ENCODE results near the gene GRID1. TPM values are rescaled to one million over a fixed set of nuclear protein-coding genes. Genes with fewer than 3 reads are reported as not detected.
"Not testable (repeated sequence)": the region's sequence is repeated elsewhere in the genome, so short reads cannot be mapped to it uniquely, and the experiment has no call there.

GRID1 gene
- total RNA-seq, 1 donor, result not detected

- DNase-seq (ENCODE audit: low read depth), result no peak
- no peak for TF ChIP-seq CTCF (IDR thresholded peaks at IDR 0.05; ENCODE audit: insufficient read depth, low read depth, low read length)
Observed at GRCh38 chr10:85849315-85849714, 517.3 kb downstream of the GRID1 start.

GRCh38 chr10:85848756-85849155, 517.8 kb downstream of the GRID1 start:
- H3K4me3 ChIP-seq (ENCODE audit: low read depth, low read length), result no peak overlapping the region
- no peak for TF ChIP-seq CTCF (IDR thresholded peaks at IDR 0.05; ENCODE audit: insufficient read depth, low read depth, low read length)
- DNase-seq (ENCODE audit: low read depth), result no peak

More at GRCh38 chr10:85849315-85849714, 517.3 kb downstream of the GRID1 start:
- no peak overlapping the region for H3K4me3 ChIP-seq (ENCODE audit: low read depth, low read length)

GRCh38 chr10:85847085-85847484, 519.5 kb downstream of the GRID1 start:
- no peak for TF ChIP-seq CTCF (IDR thresholded peaks at IDR 0.05; ENCODE audit: insufficient read depth, low read depth, low read length)
- DNase-seq (ENCODE audit: low read depth), result no peak
- no peak overlapping the region for H3K4me3 ChIP-seq (ENCODE audit: low read depth, low read length)

- not testable (repeated sequence) for DNase-seq (ENCODE audit: low read depth); H3K4me3 ChIP-seq (ENCODE audit: low read depth, low read length)
Observed at GRCh38 chr10:85838660-85839059, 527.9 kb downstream of the GRID1 start.

- no peak for DNase-seq (ENCODE audit: low read depth)
- TF ChIP-seq CTCF (IDR thresholded peaks at IDR 0.05; ENCODE audit: insufficient read depth, low read depth, low read length), result no peak
- no peak overlapping the region for H3K4me3 ChIP-seq (ENCODE audit: low read depth, low read length)
Observed at GRCh38 chr10:85832988-85833387, 533.6 kb downstream of the GRID1 start.

- no peak for TF ChIP-seq CTCF (IDR thresholded peaks at IDR 0.05; ENCODE audit: insufficient read depth, low read depth, low read length)
- DNase-seq (ENCODE audit: low read depth), result no peak
Observed at GRCh38 chr10:85831422-85831821, 535.2 kb downstream of the GRID1 start.

GRCh38 chr10:85826377-85826776, 540.2 kb downstream of the GRID1 start:
- no peak overlapping the region for H3K4me3 ChIP-seq (ENCODE audit: low read depth, low read length)
- DNase-seq (ENCODE audit: low read depth), result no peak
- no peak for TF ChIP-seq CTCF (IDR thresholded peaks at IDR 0.05; ENCODE audit: insufficient read depth, low read depth, low read length)

More at GRCh38 chr10:85831422-85831821, 535.2 kb downstream of the GRID1 start:
- H3K4me3 ChIP-seq (ENCODE audit: low read depth, low read length), result no peak overlapping the region

Data from fibroblast of villous mesenchyme (primary cell).